ENCODE results near the gene CALR3. TPM values are rescaled to one million over a fixed set of nuclear protein-coding genes. Genes with fewer than 3 reads are reported as not detected.
A peak's percentile ranks its signal among the peaks of the same experiment; 100 is the strongest.
"Not testable (repeated sequence)": the region's sequence is repeated elsewhere in the genome, so short reads cannot be mapped to it uniquely, and the experiment has no call there.

CALR3 gene
- total RNA-seq, 1 experiment from 2014 or later = not detected

DNA sequence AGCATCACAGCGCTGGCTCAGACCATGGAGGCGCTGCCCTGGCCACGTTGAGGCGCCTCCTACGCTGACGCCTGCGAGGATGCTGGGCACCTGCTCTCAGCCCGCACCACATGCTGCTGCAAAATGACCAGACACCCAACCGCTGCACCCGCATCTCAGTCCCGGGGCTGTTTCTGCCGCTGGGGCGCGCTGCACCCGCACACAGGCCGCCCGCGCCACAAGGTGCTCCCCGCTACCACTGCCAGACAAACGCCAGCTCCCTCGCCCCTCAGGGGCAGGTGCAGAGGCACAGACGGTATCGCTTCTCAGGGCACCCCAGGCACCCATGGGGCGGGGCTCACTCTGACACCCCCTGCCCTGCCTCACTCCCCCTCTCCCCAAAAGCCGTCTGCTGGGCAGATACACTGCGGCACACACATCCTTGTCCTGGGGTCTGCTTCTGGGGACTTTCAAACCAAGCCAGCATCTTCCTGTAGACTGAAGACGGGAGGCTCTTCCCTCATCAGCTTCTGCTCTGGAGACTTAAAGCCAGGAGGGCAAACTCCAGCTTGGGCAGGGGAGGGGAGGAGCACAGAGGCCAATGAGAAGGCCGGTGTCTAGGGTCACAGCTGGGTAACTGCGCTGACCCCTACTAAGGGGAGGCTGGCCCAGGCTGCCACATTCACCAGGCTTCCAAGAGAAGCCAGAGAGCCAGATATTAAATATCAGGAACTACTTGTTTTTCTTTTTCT lies 29.9 kb upstream of the CALR3 start:
- DNase-seq (ENCODE audit: low spot score) = no peak
- in situ Hi-C loops (cut with HindIII; ENCODE audit: low sequenced_read_pairs) = no loop called here

DNA sequence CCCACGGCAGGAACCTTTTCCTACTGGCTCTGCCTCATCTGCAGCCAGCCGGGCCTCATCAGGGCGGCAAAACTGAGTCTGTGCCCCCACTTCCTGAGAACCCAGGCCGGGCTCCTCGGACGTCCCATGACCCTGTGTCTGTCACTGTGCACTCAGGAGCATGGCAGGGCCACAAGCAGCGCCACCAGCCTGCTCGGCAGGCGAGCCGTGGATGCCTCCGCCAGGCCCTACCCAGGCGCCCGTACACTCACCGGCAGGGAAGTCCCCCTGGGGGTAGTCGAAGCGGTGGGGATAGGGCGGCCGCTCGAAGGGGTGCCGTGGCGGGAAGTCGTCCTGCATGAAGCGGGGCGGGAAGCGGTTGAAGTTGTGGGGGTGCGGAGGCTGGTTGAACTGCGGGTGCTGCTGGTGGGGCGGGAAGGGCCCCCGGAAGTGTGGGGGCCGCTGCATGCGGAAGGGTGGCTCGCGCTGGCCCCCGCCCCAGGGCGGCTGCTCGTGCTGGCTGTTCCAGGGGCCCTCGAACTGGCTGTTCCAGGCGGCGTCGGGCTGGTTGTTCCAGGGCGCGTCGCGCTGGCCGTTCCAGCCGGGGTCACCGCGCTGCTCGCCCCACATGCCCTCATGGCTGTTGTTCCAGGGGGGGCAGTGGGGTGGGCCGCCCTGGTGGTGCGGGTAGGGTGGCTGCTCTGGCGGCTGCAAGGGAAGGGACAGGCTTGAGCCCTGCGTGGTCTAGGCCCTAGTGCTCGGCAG lies 29.2 kb upstream of the CALR3 start:
- in situ Hi-C loops (cut with HindIII; ENCODE audit: low sequenced_read_pairs) = no loop called here
- DNase-seq (ENCODE audit: low spot score) = no peak

GRCh38 chr19:16522559-16523377 lies 26.8 kb upstream of the CALR3 start:
- DNase-seq (ENCODE audit: low spot score) = no peak
- in situ Hi-C loops (cut with HindIII; ENCODE audit: low sequenced_read_pairs) = no loop called here

- no peak for DNase-seq (ENCODE audit: low spot score)
- in situ Hi-C loops (cut with HindIII; ENCODE audit: low sequenced_read_pairs) = no loop called here
These were observed 25.8 kb upstream of the CALR3 start for GRCh38 chr19:16521715-16522289.

- DNase-seq (ENCODE audit: low spot score) = no peak
These were observed 25.1 kb upstream of the CALR3 start for GRCh38 chr19:16520986-16521624.

GRCh38 chr19:16520074-16520973 lies 24.4 kb upstream of the CALR3 start:
- no peak for DNase-seq (ENCODE audit: low spot score)
- in situ Hi-C loops (cut with HindIII; ENCODE audit: low sequenced_read_pairs) = no loop called here

More at GRCh38 chr19:16520986-16521624, 25.1 kb upstream of the CALR3 start:
- in situ Hi-C loops (cut with HindIII; ENCODE audit: low sequenced_read_pairs) = no loop called here

DNA sequence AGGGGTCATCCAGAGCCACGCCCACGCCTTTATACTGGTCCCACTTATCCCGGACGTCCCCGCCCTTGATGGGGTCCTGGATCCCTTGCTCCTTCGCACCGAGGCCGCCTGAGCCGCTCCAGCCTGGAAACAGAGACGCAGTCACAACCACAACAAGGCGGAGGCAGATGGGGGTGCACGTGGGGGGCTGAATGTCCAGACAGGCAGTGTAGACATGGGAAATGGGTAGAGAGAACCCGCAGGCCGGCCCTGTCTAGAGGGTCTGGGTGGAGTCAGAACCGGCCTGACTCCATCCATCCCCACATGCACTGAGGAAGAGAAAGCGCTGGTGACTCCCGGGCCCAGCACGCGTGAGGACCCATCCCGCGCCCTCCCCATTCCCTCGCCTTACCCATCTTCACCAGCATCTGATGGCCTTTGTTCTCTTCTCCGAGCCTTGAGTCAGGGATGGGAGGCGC lies 23.3 kb upstream of the CALR3 start:
- in situ Hi-C loops (cut with HindIII; ENCODE audit: low sequenced_read_pairs) = no loop called here
- DNase-seq (ENCODE audit: low spot score) = no peak

DNA sequence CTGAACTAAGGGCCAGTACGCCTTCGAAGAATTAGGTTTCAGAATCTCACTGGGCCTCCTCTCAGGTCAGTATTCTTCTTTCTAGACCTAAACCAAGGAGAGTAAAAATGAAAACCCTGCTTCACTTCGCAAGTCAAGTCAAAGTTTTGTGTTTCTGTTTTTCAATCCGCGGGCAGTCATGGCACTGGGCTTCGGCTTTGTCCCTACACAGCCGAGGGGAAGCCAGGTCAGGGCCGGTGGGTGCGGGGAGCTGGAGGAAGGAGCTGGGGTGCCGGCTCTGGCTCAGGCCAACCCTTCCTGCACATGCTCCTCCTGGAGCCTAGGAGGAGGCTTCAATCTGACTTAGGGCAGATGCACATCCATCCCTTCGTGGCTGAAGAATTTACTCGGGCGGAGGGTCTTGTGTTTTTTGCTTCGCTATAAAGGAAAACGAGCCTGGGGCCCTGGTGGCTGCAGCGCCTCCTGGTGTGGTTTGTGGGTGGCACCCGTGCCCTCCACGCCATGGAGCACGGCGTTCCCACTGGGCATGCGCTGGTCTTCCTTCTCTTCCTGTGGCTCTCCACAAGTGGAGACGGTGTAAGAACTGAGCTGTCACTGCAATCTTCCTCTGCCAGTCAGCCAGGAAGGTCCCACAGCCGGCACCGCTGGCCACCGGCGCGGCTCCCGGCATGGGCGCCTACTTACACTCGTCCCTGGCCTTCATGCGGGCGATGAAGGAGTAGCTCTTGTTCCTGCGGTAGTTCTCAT lies 22.7 kb upstream of the CALR3 start:
- no peak for DNase-seq (ENCODE audit: low spot score)
- in situ Hi-C loops (cut with HindIII; ENCODE audit: low sequenced_read_pairs) = no loop called here

DNA sequence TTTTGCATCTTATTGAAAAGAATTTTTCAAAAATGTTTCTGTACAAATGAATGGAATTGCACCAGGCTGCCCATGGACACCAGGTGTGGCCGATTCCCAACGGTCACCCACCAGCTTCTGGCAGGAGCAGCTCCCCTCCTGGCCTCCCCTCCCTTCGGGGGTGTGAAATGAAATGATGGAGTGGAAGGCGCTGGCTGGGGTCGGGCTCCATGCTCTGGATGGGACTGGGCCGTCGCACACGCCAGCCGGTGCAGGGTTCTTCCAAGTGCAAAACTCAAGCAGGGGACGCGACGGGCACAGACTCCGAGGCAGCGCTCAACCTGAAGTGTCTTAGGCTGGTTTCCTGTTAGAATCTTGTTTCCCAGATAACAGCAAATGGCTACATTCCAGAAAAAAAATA lies 22.1 kb upstream of the CALR3 start:
- DNase-seq (ENCODE audit: low spot score) = no peak
- in situ Hi-C loops (cut with HindIII; ENCODE audit: low sequenced_read_pairs) = no loop called here

DNA sequence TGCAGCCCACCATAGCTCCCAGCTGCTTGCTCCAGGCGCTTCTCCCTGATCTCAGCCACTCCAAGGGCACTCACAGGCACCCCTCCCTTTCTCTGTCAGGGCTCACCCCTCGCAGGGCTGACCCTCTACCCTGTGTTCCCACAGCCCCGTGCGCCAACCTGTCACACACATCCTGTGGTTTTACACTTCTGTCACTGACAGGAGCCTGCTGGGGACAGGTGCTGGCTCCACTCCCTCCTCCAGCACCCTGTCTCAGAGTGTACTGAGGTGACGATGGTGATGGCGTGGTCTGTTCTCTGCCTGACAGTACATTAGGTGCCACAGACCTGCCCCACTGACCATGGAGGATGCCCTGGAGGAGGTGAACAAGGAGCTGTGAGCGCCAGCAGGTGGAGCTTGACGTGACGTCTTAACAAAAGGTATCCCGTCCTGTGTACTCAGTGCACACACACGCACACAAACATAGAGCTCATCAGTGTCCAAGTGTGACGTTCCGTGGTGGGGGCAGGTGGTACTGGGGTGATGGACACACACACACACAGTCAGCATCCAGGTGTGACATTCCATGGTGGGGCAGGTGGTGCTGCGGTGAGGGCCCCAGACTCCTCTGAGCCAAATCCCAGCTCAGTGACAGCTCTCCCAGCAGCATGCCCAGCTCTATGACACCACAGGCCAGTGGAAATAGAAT lies 21.1 kb upstream of the CALR3 start:
- in situ Hi-C loops (cut with HindIII; ENCODE audit: low sequenced_read_pairs) = no loop called here
- DNase-seq (ENCODE audit: low spot score) = no peak

DNA sequence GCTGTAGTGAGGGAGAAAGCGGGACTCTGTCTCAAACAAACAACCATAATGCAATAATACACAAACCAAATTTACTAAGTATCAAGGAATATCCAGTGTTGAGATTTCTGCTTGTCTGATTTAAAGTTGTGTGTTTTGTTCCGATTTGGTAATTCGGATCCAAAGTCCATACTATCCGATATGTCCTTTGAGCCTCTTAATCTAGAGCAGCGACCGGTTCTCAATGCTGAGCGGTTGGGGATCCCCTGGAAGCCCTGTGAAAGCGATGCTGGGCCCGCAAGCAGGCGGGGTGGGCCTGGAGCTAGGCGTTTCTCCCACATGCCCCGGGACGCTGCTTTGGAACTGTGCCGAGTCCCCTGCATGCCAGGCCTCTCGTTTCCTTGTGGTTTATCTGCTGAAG lies 20.4 kb upstream of the CALR3 start:
- no peak for DNase-seq (ENCODE audit: low spot score)
- in situ Hi-C loops (cut with HindIII; ENCODE audit: low sequenced_read_pairs) = no loop called here

GRCh38 chr19:16514383-16515019 lies 18.5 kb upstream of the CALR3 start:
- DNase-seq (ENCODE audit: low spot score) = no peak
- in situ Hi-C loops (cut with HindIII; ENCODE audit: low sequenced_read_pairs) = no loop called here

GRCh38 chr19:16512611-16513010 lies 16.6 kb upstream of the CALR3 start:
- in situ Hi-C loops (cut with HindIII; ENCODE audit: low sequenced_read_pairs); DNase-seq (ENCODE audit: low spot score): not testable (repeated sequence)

DNA sequence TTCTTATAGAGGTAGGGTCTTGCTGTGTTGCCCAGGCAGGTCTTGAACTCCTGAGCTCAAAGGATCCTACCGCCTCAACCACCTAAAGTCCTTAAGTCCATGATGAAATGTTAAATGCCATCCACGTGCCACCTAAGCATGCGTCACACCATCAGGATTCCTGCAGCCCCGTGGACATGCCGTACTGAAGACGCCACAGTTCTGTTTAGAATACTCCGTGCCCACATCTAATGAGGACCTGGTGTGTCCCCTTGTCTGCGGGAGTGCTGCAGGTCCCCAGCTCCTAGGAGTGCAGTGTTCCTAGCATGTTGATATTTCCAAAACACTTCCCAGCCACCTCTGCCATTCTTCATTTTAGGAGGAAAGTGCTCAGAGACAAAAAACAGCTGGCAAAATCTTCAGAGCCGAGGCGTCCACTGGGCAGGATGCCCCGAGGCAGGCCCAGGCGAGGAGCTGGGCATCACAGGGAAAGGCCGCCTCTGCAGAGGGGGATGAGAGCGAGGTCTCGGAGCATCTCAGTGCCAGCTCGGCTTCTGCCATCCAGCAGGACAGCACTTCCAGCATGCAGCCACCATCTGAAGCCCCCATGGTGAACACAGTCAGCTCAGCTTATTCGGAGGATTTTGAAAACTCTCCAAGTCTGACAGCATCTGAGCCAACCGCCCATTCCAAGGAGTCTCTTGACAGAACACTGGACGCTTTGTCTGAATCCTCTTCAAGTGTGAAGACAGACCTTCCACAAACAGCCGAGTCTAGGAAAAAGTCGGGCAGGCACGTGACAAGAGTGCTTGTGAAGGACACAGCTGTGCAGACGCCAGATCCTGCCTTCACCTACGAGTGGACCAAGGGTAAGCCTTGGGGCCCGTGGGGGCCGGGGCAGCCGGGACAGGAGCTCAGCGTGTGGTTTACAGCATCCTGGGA lies 13.4 kb upstream of the CALR3 start:
- DNase-seq (ENCODE audit: low spot score) = peak; percentile 45
- in situ Hi-C loops (cut with HindIII; ENCODE audit: low sequenced_read_pairs) = no loop called here

- DNase-seq (ENCODE audit: low spot score) = no peak
- in situ Hi-C loops (cut with HindIII; ENCODE audit: low sequenced_read_pairs) = no loop called here
These were observed 12.6 kb upstream of the CALR3 start for GRCh38 chr19:16508546-16508945.

Data from G401 (cell line).